ENCODE measurements around the gene THADA.

THADA gene

GRCh38 chr2:43302182-43302960 is 293.5 kb downstream of the THADA start:
- Histone ChIP-seq H3K9ac (ENCODE audit: low read length) (no peak overlapping the region), H3K4me3 (ENCODE audit: low read depth, low read length, poor library complexity, severe bottlenecking) (no peak overlapping the region), H3K27ac (ENCODE audit: low read depth, low read length, poor library complexity, severe bottlenecking) (no peak overlapping the region), H4K20me1 (ENCODE audit: insufficient read depth, low read length) (no peaks in the 10 kb centered on the region), H3K9me3 (ENCODE audit: low read length) (no peaks in the 10 kb centered on the region), H3K27me3 (ENCODE audit: insufficient read depth, low read length) (no peaks in the 10 kb centered on the region), H3K4me1 (ENCODE audit: insufficient read depth, low read length, severe bottlenecking) (no peaks in the 10 kb centered on the region), H3K4me2 (ENCODE audit: low read length) (no peak overlapping the region), H3F3A (ENCODE audit: insufficient read depth, low read length) (no peaks in the 10 kb centered on the region), H2AFZ (ENCODE audit: low read length) (no peak overlapping the region), H3K79me2 (ENCODE audit: insufficient read depth, low read length) (no peaks in the 10 kb centered on the region), H3K36me3 (ENCODE audit: insufficient read depth, low read length) (no peaks in the 10 kb centered on the region), H3K9me2 (ENCODE audit: low read depth, low read length) (no peaks in the 10 kb centered on the region)
- TF ChIP-seq EZH2 (IDR thresholded peaks at IDR 0.05; ENCODE audit: borderline replicate concordance, low read length), result no peak
- TF ChIP-seq CTCF (IDR thresholded peaks at IDR 0.05; ENCODE audit: low read length), result no peak

- no peak overlapping the region for H3K4me2 ChIP-seq (ENCODE audit: low read length)
- no peaks in the 10 kb centered on the region for H4K20me1 ChIP-seq (ENCODE audit: insufficient read depth, low read length)
- no peaks in the 10 kb centered on the region for H3K9me3 ChIP-seq (ENCODE audit: low read length)
- H3K9ac ChIP-seq (ENCODE audit: low read length), result no peak overlapping the region
- H3K27me3 ChIP-seq (ENCODE audit: insufficient read depth, low read length), result no peaks in the 10 kb centered on the region
- H2AFZ ChIP-seq (ENCODE audit: low read length), result no peak overlapping the region
- no peak for TF ChIP-seq EZH2 (IDR thresholded peaks at IDR 0.05; ENCODE audit: borderline replicate concordance, low read length)
- no peak for TF ChIP-seq CTCF (IDR thresholded peaks at IDR 0.05; ENCODE audit: low read length)
- no peak overlapping the region for H3K4me3 ChIP-seq (ENCODE audit: low read depth, low read length, poor library complexity, severe bottlenecking)
- no peaks in the 10 kb centered on the region for H3K9me2 ChIP-seq (ENCODE audit: low read depth, low read length)
- H3K36me3 ChIP-seq (ENCODE audit: insufficient read depth, low read length), result no peaks in the 10 kb centered on the region
- no peak overlapping the region for H3K27ac ChIP-seq (ENCODE audit: low read depth, low read length, poor library complexity, severe bottlenecking)
- no peaks in the 10 kb centered on the region for H3F3A ChIP-seq (ENCODE audit: insufficient read depth, low read length)
- H3K4me1 ChIP-seq (ENCODE audit: insufficient read depth, low read length, severe bottlenecking), result no peaks in the 10 kb centered on the region
- no peaks in the 10 kb centered on the region for H3K79me2 ChIP-seq (ENCODE audit: insufficient read depth, low read length)
Measured at GRCh38 chr2:43300781-43301583, 294.9 kb downstream of the THADA start.

- no peak overlapping the region for H3K9ac ChIP-seq (ENCODE audit: low read length)
- no peak overlapping the region for H2AFZ ChIP-seq (ENCODE audit: low read length)
- H3K27ac ChIP-seq (ENCODE audit: low read depth, low read length, poor library complexity, severe bottlenecking), result no peak overlapping the region
- no peaks in the 10 kb centered on the region for H4K20me1 ChIP-seq (ENCODE audit: insufficient read depth, low read length)
- H3K4me1 ChIP-seq (ENCODE audit: insufficient read depth, low read length, severe bottlenecking), result no peaks in the 10 kb centered on the region
- TF ChIP-seq EZH2 (IDR thresholded peaks at IDR 0.05; ENCODE audit: borderline replicate concordance, low read length), result no peak
- no peak for TF ChIP-seq CTCF (IDR thresholded peaks at IDR 0.05; ENCODE audit: low read length)
- no peak overlapping the region for H3K4me2 ChIP-seq (ENCODE audit: low read length)
- no peaks in the 10 kb centered on the region for H3K9me2 ChIP-seq (ENCODE audit: low read depth, low read length)
- H3K79me2 ChIP-seq (ENCODE audit: insufficient read depth, low read length), result no peaks in the 10 kb centered on the region
- H3F3A ChIP-seq (ENCODE audit: insufficient read depth, low read length), result no peaks in the 10 kb centered on the region
- no peaks in the 10 kb centered on the region for H3K27me3 ChIP-seq (ENCODE audit: insufficient read depth, low read length)
- H3K4me3 ChIP-seq (ENCODE audit: low read depth, low read length, poor library complexity, severe bottlenecking), result no peak overlapping the region
- no peaks in the 10 kb centered on the region for H3K9me3 ChIP-seq (ENCODE audit: low read length)
- no peaks in the 10 kb centered on the region for H3K36me3 ChIP-seq (ENCODE audit: insufficient read depth, low read length)
Measured at GRCh38 chr2:43300222-43300621, 295.6 kb downstream of the THADA start.
